ENCODE data around the gene UGT3A1. TPM values are rescaled to one million over a fixed set of nuclear protein-coding genes. Genes with fewer than 3 reads are reported as not detected.
"Not testable (repeated sequence)": the region's sequence is repeated elsewhere in the genome, so short reads cannot be mapped to it uniquely, and the experiment has no call there.

The UGT3A1 gene
- total and polyA plus RNA-seq, 3 experiments from 2014 or later, result not detected

DNA sequence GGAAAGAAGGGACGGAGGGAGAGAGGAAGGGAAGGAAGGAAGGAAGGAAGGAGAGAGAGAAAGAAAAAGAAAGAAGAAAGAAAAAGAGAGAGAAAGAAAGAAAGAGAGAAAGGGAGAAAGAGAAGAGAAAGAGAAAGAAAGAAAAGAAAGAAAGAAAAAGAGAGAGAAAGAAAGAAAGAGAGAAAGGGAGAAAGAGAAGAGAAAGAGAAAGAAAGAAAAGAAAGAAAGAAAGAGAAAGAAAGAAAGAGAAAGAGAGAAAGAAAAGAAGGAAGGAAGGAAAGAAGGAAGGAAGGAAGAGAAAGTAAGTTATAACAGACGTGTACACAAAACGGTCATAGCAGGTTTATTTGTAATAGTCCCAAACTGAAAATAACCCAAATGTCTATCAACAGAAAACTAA, 14.3 kb downstream of the UGT3A1 start:
- H3K4me3 Mint-ChIP-seq; H3K36me3 ChIP-seq (ENCODE audit: insufficient read depth, low read length); H3K27ac Mint-ChIP-seq; H3K4me1 ChIP-seq (ENCODE audit: insufficient read depth, low read length); DNase-seq; CTCF ChIA-PET; H3K9me3 ChIP-seq (ENCODE audit: low read length); H3K27me3 ChIP-seq (ENCODE audit: insufficient read depth, low read length, poor library complexity, severe bottlenecking); H3K4me1 Mint-ChIP-seq; H3K27ac ChIP-seq (ENCODE audit: low read depth, low read length); POLR2A ChIA-PET; H3K4me3 ChIP-seq (ENCODE audit: low read length): not testable (repeated sequence)
- Mint-ChIP-seq H3K27me3 (peaks cover 7 to 19% of the 10 kb centered on the region in 2 donors), H3K9me3 (peaks cover 11 to 22% (median 17%) of the 10 kb centered on the region in 5 donors), H3K36me3 (peaks cover 0 to 13% (median 0%) of the 10 kb centered on the region in 3 donors)

DNA sequence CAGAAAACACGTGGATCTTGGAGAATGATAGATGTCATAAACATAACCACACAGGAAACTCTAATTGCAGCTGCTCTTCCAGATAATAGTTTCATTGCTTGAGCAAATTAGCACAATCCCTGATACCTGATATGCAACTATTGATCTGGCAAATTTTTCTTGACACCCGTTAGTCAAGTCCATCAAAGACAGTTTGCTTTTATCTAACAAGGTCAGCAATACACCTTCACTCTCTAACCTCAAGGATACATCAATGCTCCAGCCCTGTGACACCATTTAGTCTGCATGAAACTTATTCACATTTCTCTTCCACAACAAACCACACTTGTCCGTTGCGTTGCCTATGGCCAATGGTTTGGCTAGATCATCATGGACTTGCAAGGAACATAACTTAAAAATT, 16.6 kb downstream of the UGT3A1 start:
- Histone ChIP-seq H3K27ac (ENCODE audit: low read depth, low read length) (no peak overlapping the region), H3K4me3 (ENCODE audit: low read length) (no peak overlapping the region), H3K27me3 (ENCODE audit: insufficient read depth, low read length, poor library complexity, severe bottlenecking) (no peaks in the 10 kb centered on the region), H3K36me3 (ENCODE audit: insufficient read depth, low read length) (no peaks in the 10 kb centered on the region), H3K4me1 (ENCODE audit: insufficient read depth, low read length) (no peaks in the 10 kb centered on the region), H3K9me3 (ENCODE audit: low read length) (no peaks in the 10 kb centered on the region)
- Mint-ChIP-seq H3K9me3 (peaks cover 6 to 18% (median 10%) of the 10 kb centered on the region in 5 donors), H3K27ac (no peak overlapping the region), H3K27me3 (peaks cover 8 to 34% of the 10 kb centered on the region in 2 donors), H3K36me3 (peaks cover 0 to 4% (median 0%) of the 10 kb centered on the region in 3 donors), H3K4me1 (no peaks in the 10 kb centered on the region), H3K4me3 (no peak overlapping the region)
- POLR2A ChIA-PET, result no interaction called here
- no peak for DNase-seq
- CTCF ChIA-PET, result no interaction called here

DNA sequence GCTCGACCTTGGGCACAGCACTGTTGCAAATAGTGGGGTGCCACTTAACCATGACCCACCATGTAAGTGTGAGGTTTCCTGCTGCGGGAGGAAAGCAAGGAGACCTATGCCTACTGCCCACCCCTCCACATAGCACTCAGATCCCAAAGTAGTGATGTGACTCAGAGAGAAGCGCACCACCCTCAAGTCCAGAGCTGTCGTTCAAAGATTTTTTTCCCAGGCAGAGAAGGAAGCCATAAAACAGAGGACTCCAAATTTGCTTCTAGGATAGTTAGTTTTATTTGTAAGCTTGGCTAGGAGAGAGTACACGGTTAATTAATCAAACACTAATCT, 19.3 kb downstream of the UGT3A1 start:
- CTCF ChIA-PET, result no interaction called here
- H3K27me3 Mint-ChIP-seq, result peaks cover 8 to 47% of the 10 kb centered on the region in 2 donors

DNA sequence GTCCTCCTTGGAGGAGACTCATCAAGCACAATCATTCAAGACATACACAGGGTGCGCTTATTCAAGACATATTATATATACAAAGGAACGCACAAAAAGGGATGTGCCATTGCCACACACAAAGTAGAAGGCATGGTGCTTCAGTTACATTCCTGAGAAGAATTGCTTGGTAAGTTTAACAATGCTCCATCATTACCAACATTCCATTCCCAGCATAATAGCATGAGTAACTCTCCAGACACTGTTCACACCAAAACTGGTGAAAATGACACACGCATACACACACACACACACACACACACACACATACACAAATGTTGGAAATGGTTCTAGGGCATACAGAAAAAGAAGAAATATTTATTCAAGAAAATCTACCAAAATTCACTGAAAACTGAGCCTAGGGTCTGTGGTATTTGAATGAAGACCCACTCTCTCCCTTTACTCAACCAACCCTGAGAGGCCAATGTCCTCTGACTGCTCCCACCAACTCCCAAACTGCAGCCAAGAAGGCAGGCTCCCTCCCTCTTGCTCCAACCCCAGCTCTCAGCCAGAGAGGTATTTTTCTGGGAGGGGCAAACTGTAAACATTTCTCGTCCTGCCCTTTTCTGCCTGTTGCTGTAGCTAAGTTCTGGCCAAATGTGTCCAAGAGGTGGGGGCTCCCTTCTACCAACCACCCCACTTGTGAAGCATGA, 19.9 kb downstream of the UGT3A1 start:
- Mint-ChIP-seq H3K36me3 (no peaks in the 10 kb centered on the region), H3K9me3 (peaks cover 0 to 7% (median 3%) of the 10 kb centered on the region in 5 donors), H3K27me3 (peaks cover 7 to 47% of the 10 kb centered on the region in 2 donors), H3K27ac (no peak overlapping the region), H3K4me1 (no peaks in the 10 kb centered on the region), H3K4me3 (no peak overlapping the region)
- CTCF ChIA-PET, result no interaction called here
- Histone ChIP-seq H3K4me3 (ENCODE audit: low read length) (no peak overlapping the region), H3K27me3 (ENCODE audit: insufficient read depth, low read length, poor library complexity, severe bottlenecking) (no peaks in the 10 kb centered on the region), H3K36me3 (ENCODE audit: insufficient read depth, low read length) (no peaks in the 10 kb centered on the region), H3K9me3 (ENCODE audit: low read length) (no peaks in the 10 kb centered on the region), H3K27ac (ENCODE audit: low read depth, low read length) (no peak overlapping the region), H3K4me1 (ENCODE audit: insufficient read depth, low read length) (no peaks in the 10 kb centered on the region)
- POLR2A ChIA-PET, result no interaction called here
- DNase-seq, result no peak

More for the DNA sequence above, 19.3 kb downstream of the UGT3A1 start:
- Histone ChIP-seq H3K36me3 (ENCODE audit: insufficient read depth, low read length) (no peaks in the 10 kb centered on the region), H3K27ac (ENCODE audit: low read depth, low read length) (no peak overlapping the region), H3K4me1 (ENCODE audit: insufficient read depth, low read length) (no peaks in the 10 kb centered on the region), H3K27me3 (ENCODE audit: insufficient read depth, low read length, poor library complexity, severe bottlenecking) (no peaks in the 10 kb centered on the region), H3K9me3 (ENCODE audit: low read length) (no peaks in the 10 kb centered on the region), H3K4me3 (ENCODE audit: low read length) (no peak overlapping the region)
- H3K9me3 Mint-ChIP-seq, result peaks cover 0 to 7% (median 5%) of the 10 kb centered on the region in 5 donors
- no peaks in the 10 kb centered on the region for H3K4me1 Mint-ChIP-seq
- no peaks in the 10 kb centered on the region for H3K36me3 Mint-ChIP-seq
- POLR2A ChIA-PET, result no interaction called here
- no peak overlapping the region for H3K4me3 Mint-ChIP-seq
- H3K27ac Mint-ChIP-seq, result no peak overlapping the region
- DNase-seq, result no peak

DNA sequence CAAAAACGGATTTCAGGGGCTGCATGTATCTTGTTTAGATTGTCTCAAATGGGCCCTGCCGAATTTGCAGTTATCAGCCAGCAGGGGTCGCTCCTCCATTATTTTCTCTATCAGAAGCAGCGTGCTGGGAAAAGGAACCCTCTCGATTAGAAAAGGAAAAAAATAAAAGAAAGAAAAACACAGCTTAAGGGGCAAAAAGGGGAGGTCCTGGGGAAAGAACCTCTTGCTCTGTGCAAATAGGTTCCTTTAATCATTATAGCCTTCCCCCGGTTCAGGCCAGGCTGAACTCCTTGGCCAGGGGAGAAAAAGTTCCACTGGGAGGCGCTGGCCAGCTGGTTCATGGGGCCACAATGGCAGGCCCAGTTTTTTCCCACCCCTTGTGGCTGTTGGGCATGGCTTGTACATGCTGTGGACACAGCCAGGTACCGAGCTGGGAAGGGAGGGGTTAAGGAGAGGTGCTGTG, 27.8 kb downstream of the UGT3A1 start:
- no peaks in the 10 kb centered on the region for H3K4me1 ChIP-seq (ENCODE audit: insufficient read depth, low read length)
- no peaks in the 10 kb centered on the region for H3K9me3 ChIP-seq (ENCODE audit: low read length)
- no peaks in the 10 kb centered on the region for H3K36me3 ChIP-seq (ENCODE audit: insufficient read depth, low read length)
- peaks cover 24 to 67% of the 10 kb centered on the region in 2 donors for H3K27me3 Mint-ChIP-seq
- POLR2A ChIA-PET, result no interaction called here
- H3K36me3 Mint-ChIP-seq, result peaks cover 0 to 4% (median 0%) of the 10 kb centered on the region in 3 donors
- H3K4me3 ChIP-seq (ENCODE audit: low read length), result no peak overlapping the region
- DNase-seq, result no peak
- no peaks in the 10 kb centered on the region for H3K27me3 ChIP-seq (ENCODE audit: insufficient read depth, low read length, poor library complexity, severe bottlenecking)
- peaks cover 0 to 7% (median under 1%) of the 10 kb centered on the region in 5 donors for H3K9me3 Mint-ChIP-seq
- CTCF ChIA-PET, result no interaction called here
- H3K27ac ChIP-seq (ENCODE audit: low read depth, low read length), result no peak overlapping the region
- no peaks in the 10 kb centered on the region for H3K4me1 Mint-ChIP-seq
- no peak overlapping the region for H3K27ac Mint-ChIP-seq
- no peak overlapping the region for H3K4me3 Mint-ChIP-seq

DNA sequence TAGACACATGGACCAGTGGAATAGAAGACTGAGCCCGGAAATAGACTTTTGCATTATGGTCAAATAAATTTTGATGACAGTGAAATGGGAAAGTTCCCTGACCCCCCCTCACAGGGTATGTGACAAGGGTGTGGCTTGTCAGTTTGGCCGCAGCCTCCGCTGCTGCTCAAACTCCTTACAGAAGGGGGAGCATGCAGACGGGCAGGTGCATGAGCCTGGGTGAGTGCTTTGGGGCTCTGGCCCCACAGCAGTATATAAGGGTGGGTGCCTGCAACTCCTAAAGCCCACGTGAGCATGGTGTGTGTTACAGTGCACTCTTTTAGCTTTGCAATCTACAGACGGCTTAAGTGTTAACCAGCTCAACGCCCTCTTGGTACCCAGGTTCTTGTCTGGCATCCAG, 30.9 kb downstream of the UGT3A1 start:
- CTCF ChIA-PET, result no interaction called here
- H3K36me3 ChIP-seq (ENCODE audit: insufficient read depth, low read length), result no peaks in the 10 kb centered on the region

DNA sequence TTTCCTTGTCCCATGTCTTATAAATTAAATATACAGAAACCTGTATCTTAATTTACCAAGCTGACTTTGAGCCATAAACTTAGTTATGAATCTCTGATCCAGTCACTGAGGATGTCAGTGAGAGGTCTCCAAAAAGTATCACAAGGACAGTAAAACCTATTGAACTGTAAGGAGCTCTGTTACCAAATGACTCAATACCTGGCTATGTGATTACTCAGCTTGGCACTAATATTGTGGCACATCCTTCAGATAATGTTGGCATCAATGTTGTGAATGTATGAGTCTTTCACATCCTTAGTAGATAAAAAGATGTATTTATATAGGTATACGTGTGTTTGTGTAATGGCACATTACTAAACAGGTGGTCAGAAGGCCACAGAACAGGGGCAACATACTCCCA, 34.8 kb downstream of the UGT3A1 start:
- Mint-ChIP-seq H3K4me3 (no peak overlapping the region), H3K9me3 (peaks cover 0 to 4% (median 4%) of the 10 kb centered on the region in 5 donors), H3K27ac (no peak overlapping the region), H3K36me3 (peaks cover 0 to 3% (median 0%) of the 10 kb centered on the region in 3 donors), H3K27me3 (peaks cover 22 to 95% of the 10 kb centered on the region in 2 donors), H3K4me1 (peaks cover 3 to 10% (median 6%) of the 10 kb centered on the region in 3 donors)
- peaks cover 17% of the 10 kb centered on the region for H3K27me3 ChIP-seq (ENCODE audit: insufficient read depth, low read length, poor library complexity, severe bottlenecking)
- H3K4me3 ChIP-seq (ENCODE audit: low read length), result no peak overlapping the region
- H3K27ac ChIP-seq (ENCODE audit: low read depth, low read length), result no peak overlapping the region
- DNase-seq, result no peak
- ChIA-PET POLR2A (no interaction called here), CTCF (no interaction called here)
- H3K4me1 ChIP-seq (ENCODE audit: insufficient read depth, low read length), result no peaks in the 10 kb centered on the region
- no peaks in the 10 kb centered on the region for H3K36me3 ChIP-seq (ENCODE audit: insufficient read depth, low read length)
- no peaks in the 10 kb centered on the region for H3K9me3 ChIP-seq (ENCODE audit: low read length)

More for the DNA sequence above, 30.9 kb downstream of the UGT3A1 start:
- peaks cover 27 to 89% of the 10 kb centered on the region in 2 donors for H3K27me3 Mint-ChIP-seq
- no peak overlapping the region for H3K4me3 Mint-ChIP-seq
- Histone ChIP-seq H3K27ac (ENCODE audit: low read depth, low read length) (no peak overlapping the region), H3K9me3 (ENCODE audit: low read length) (no peaks in the 10 kb centered on the region), H3K4me1 (ENCODE audit: insufficient read depth, low read length) (no peaks in the 10 kb centered on the region), H3K27me3 (ENCODE audit: insufficient read depth, low read length, poor library complexity, severe bottlenecking) (peaks cover 7% of the 10 kb centered on the region), H3K4me3 (ENCODE audit: low read length) (no peak overlapping the region)
- no peaks in the 10 kb centered on the region for H3K4me1 Mint-ChIP-seq
- H3K27ac Mint-ChIP-seq, result no peak overlapping the region
- POLR2A ChIA-PET, result no interaction called here
- H3K36me3 Mint-ChIP-seq, result peaks cover 0 to 7% (median 0%) of the 10 kb centered on the region in 3 donors
- H3K9me3 Mint-ChIP-seq, result peaks cover 0 to 11% (median 4%) of the 10 kb centered on the region in 5 donors
- no peak for DNase-seq

DNA sequence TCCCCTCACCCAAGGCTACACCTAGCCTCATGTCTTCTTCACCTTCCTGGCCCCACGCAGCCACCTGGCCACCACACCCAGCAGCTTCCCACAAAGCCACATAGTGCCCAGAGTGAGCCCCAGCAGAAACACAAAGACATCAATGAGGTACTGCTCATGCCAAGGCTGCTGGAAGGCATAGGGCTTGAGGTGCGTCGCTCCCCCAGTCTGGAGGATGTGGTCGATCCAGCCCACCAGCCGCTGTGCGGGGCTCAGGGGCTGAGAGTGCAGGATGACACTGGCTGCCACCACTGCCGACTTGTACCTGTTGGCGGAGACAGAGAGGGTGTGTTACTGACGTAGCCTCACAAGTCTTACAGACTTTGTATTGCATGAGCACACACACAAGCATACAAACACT, 37.0 kb downstream of the UGT3A1 start:
- no peaks in the 10 kb centered on the region for H3K36me3 ChIP-seq (ENCODE audit: insufficient read depth, low read length)
- peaks cover 0 to 4% (median 4%) of the 10 kb centered on the region in 5 donors for H3K9me3 Mint-ChIP-seq
- POLR2A ChIA-PET, result no interaction called here
- peaks cover 19 to 78% of the 10 kb centered on the region in 2 donors for H3K27me3 Mint-ChIP-seq
- no peaks in the 10 kb centered on the region for H3K9me3 ChIP-seq (ENCODE audit: low read length)
- peaks cover 3 to 10% (median 6%) of the 10 kb centered on the region in 3 donors for H3K4me1 Mint-ChIP-seq
- no peak overlapping the region for H3K27ac Mint-ChIP-seq
- no peak overlapping the region for H3K4me3 ChIP-seq (ENCODE audit: low read length)
- H3K4me1 ChIP-seq (ENCODE audit: insufficient read depth, low read length), result no peaks in the 10 kb centered on the region
- CTCF ChIA-PET, result no interaction called here
- DNase-seq, result peak in 2 of 5 donors; percentile 31 to 47
- H3K4me3 Mint-ChIP-seq, result peak overlapping the region in 1 of 7 donors; percentile 44
- peaks cover 17% of the 10 kb centered on the region for H3K27me3 ChIP-seq (ENCODE audit: insufficient read depth, low read length, poor library complexity, severe bottlenecking)
- no peak overlapping the region for H3K27ac ChIP-seq (ENCODE audit: low read depth, low read length)
- peaks cover 0 to 3% (median 0%) of the 10 kb centered on the region in 3 donors for H3K36me3 Mint-ChIP-seq

Measured in CD8-positive, alpha-beta memory T cell (primary cell).